Lower lobe of right lung (tissue), 2 donors: Measurements from ENCODE around the gene TEAD4. TPM values are rescaled to one million over a fixed set of nuclear protein-coding genes. Genes with fewer than 3 reads are reported as not detected.

Source experiments
- ATAC-seq, 2 donors: fragments of 200-7000 bp; cut with Tn5 transposase; one replicate each; pipeline ENCODE4 v1.9.1; 2020 to 2022; ENCODE audit warnings: mild to moderate bottlenecking in 2 of 2, moderate library complexity in 2 of 2
- DNase-seq: peaks from one replicate; pipeline ENCODE4 v3.0.0-alpha.2; 2020
- H3K27ac ChIP-seq: fragments of 200-600 bp; one replicate; pipeline ENCODE4 v1.8.0; 2022
- H3K27me3 ChIP-seq: fragments of 200-600 bp; one replicate; pipeline ENCODE4 v1.8.0; 2022; ENCODE audit warnings: low read depth
- H3K36me3 ChIP-seq: fragments of 200-600 bp; one replicate; pipeline ENCODE4 v1.8.0; 2022; ENCODE audit warnings: mild to moderate bottlenecking
- H3K4me1 ChIP-seq: fragments of 200-600 bp; one replicate; pipeline ENCODE4 v1.8.0; 2022
- H3K4me3 ChIP-seq: fragments of 200-600 bp; one replicate; pipeline ENCODE4 v1.8.0; 2022; ENCODE audit warnings: mild to moderate bottlenecking
- H3K9me3 ChIP-seq: fragments of 200-600 bp; one replicate; pipeline ENCODE4 v1.8.0; 2022
- intact Hi-C: fragments of 100-400 bp; cut with DNase I; formaldehyde crosslinking; loops from one replicate; pipeline ENCODE4 v1.11.0; 2022
- total RNA-seq: library from RNA; stranded (reverse); fragmentation: NEBNext Ultra II Directional; extraction: Animal tissue kit (Norgen Biotek cat#: 25700); gene quantifications from one replicate; pipeline ENCODE4 v1.2.1, GENCODE V29; 2021
- TF ChIP-seq, protein P1 (sequence below): fragments of 200-600 bp; IDR thresholded peaks from one replicate; pipeline ENCODE4 v1.8.0; 2022; ENCODE audit warnings: antibody characterized with exemption, mild to moderate bottlenecking
- donor health status: DM: no; HTN: yes; CAD: no; lungs with severe emphysema.

The TEAD4 gene
- total RNA-seq, 1 donor from 2014 or later, result 27.3 TPM

- H3K4me1 ChIP-seq, result peaks cover 1% of the 10 kb centered on the region
- ATAC-seq, result no peak
- H3K36me3 ChIP-seq, result peaks cover 32% of the 10 kb centered on the region
- no peak for DNase-seq
- TF ChIP-seq, protein P1, sequence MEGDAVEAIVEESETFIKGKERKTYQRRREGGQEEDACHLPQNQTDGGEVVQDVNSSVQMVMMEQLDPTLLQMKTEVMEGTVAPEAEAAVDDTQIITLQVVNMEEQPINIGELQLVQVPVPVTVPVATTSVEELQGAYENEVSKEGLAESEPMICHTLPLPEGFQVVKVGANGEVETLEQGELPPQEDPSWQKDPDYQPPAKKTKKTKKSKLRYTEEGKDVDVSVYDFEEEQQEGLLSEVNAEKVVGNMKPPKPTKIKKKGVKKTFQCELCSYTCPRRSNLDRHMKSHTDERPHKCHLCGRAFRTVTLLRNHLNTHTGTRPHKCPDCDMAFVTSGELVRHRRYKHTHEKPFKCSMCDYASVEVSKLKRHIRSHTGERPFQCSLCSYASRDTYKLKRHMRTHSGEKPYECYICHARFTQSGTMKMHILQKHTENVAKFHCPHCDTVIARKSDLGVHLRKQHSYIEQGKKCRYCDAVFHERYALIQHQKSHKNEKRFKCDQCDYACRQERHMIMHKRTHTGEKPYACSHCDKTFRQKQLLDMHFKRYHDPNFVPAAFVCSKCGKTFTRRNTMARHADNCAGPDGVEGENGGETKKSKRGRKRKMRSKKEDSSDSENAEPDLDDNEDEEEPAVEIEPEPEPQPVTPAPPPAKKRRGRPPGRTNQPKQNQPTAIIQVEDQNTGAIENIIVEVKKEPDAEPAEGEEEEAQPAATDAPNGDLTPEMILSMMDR, result no peak
- H3K27ac ChIP-seq, result no peak overlapping the region
- H3K27me3 ChIP-seq, result peaks cover 3% of the 10 kb centered on the region
- no peak overlapping the region for H3K4me3 ChIP-seq
- intact Hi-C loops, result no loop called here
- H3K9me3 ChIP-seq, result no peaks in the 10 kb centered on the region
These were observed 81.7 kb downstream of the TEAD4 start for GRCh38 chr12:3040663-3041544.

GRCh38 chr12:3041558-3042164 lies 82.5 kb downstream of the TEAD4 start:
- TF ChIP-seq, protein P1, result peak; percentile 67
- intact Hi-C loops, result no loop called here
- DNase-seq (no peak), ATAC-seq (peak; percentile 66 to 68)
- Histone ChIP-seq H3K27me3 (peaks cover 3% of the 10 kb centered on the region), H3K4me3 (no peak overlapping the region), H3K36me3 (peaks cover 32% of the 10 kb centered on the region), H3K27ac (no peak overlapping the region), H3K9me3 (no peaks in the 10 kb centered on the region), H3K4me1 (peaks cover 4% of the 10 kb centered on the region)

DNA sequence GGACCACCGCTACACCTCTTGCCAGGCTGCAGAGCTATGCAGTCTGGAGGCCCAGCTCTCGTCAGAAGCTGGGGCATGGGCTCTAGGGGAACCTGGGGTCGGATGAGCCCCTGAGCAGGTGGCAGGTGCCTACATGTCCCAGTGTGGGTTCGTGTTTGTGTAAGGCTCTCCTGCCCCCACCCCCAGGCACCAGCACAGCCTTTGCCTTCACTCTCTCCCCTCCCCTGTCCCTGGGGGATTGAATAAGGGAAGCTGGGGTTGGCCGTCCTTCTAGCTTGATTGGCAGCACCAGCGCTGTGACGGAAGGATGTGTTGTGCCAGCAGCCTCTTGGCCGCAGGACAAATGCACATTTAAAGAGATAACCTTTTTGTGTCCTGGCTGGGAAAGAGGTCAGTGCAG lies 83.2 kb downstream of the TEAD4 start:
- TF ChIP-seq, protein P1, result no peak
- intact Hi-C loops, result no loop called here

GRCh38 chr12:3042826-3043225 lies 83.6 kb downstream of the TEAD4 start:
- Histone ChIP-seq H3K9me3 (no peaks in the 10 kb centered on the region), H3K4me3 (no peak overlapping the region), H3K36me3 (peaks cover 24% of the 10 kb centered on the region), H3K27me3 (peaks cover 3% of the 10 kb centered on the region), H3K4me1 (peaks cover 4% of the 10 kb centered on the region), H3K27ac (no peak overlapping the region)
- DNase-seq (no peak), ATAC-seq (no peak)
- TF ChIP-seq, protein P1, result no peak
- intact Hi-C loops, result no loop called here

More for the DNA sequence above, 83.2 kb downstream of the TEAD4 start:
- DNase-seq (no peak), ATAC-seq (no peak)
- Histone ChIP-seq H3K9me3 (no peaks in the 10 kb centered on the region), H3K36me3 (peaks cover 29% of the 10 kb centered on the region), H3K4me3 (no peak overlapping the region), H3K27me3 (peaks cover 3% of the 10 kb centered on the region), H3K4me1 (peaks cover 4% of the 10 kb centered on the region), H3K27ac (no peak overlapping the region)

- intact Hi-C loops, result no loop called here
- ATAC-seq, result no peak
- H3K9me3 ChIP-seq, result no peaks in the 10 kb centered on the region
These were observed 84.2 kb downstream of the TEAD4 start for GRCh38 chr12:3043406-3043805.

More at GRCh38 chr12:3043406-3043805, 84.2 kb downstream of the TEAD4 start:
- no peak for DNase-seq
- TF ChIP-seq, protein P1, result no peak
- Histone ChIP-seq H3K27ac (no peak overlapping the region), H3K36me3 (peaks cover 19% of the 10 kb centered on the region), H3K27me3 (peaks cover 3% of the 10 kb centered on the region), H3K4me3 (no peak overlapping the region), H3K4me1 (peaks cover 4% of the 10 kb centered on the region)
